CD14-positive monocyte (primary cell): ENCODE measurements around the gene JAM3. TPM values are rescaled to one million over a fixed set of nuclear protein-coding genes. Genes with fewer than 3 reads are reported as not detected.

Experiments
- DNase-seq, 3 donors: peaks; one replicate each; pipeline ENCODE4 v3.0.0-alpha.2; 2011 to 2022
- H2AFZ ChIP-seq: 2 replicates; pipeline ENCODE4 v1.6.0; 2012; ENCODE audit warnings: mild to moderate bottlenecking, low read depth, low read length, inconsistent platforms; ENCODE audit not compliant: insufficient read depth, poor library complexity, severe bottlenecking
- H3K27ac ChIP-seq, 2 donors: 1 replicate in 1 of 2; 2 replicates in 1 of 2; pipeline ENCODE4 v1.5.1; 2012 to 2013; ENCODE audit warnings: low read length in 2 of 2, control low read depth in 1 of 2, inconsistent platforms in 1 of 2, low read depth in 1 of 2, mild to moderate bottlenecking in 1 of 2
- H3K27me3 ChIP-seq, 2 donors: one replicate each; pipeline versions ENCODE4 v1.6.0 to v1.6.1; 2011 to 2013; ENCODE audit warnings: low read length in 2 of 2; ENCODE audit not compliant: control insufficient read depth in 2 of 2, insufficient read depth in 2 of 2
- H3K36me3 ChIP-seq, 2 donors: replicated peaks in 1 of 2; 1 replicate in 1 of 2; 2 replicates in 1 of 2; pipeline versions ENCODE4 v1.5.1 to v1.6.1; 2012 to 2013; ENCODE audit warnings: low read length in 2 of 2, control low read depth in 1 of 2, inconsistent platforms in 1 of 2, mild to moderate bottlenecking in 1 of 2; ENCODE audit not compliant: insufficient read depth in 2 of 2, control insufficient read depth in 1 of 2
- H3K4me1 ChIP-seq, 2 donors: 1 replicate in 1 of 2; 2 replicates in 1 of 2; pipeline versions ENCODE4 v1.5.1 to v1.6.1; 2012 to 2013; ENCODE audit warnings: low read length in 2 of 2, control low read depth in 1 of 2, inconsistent platforms in 1 of 2, mild to moderate bottlenecking in 1 of 2, moderate library complexity in 1 of 2; ENCODE audit not compliant: insufficient read depth in 2 of 2, control insufficient read depth in 1 of 2
- H3K4me2 ChIP-seq: replicated peaks from 2 replicates; pipeline ENCODE3; 2012; ENCODE audit warnings: low read length, moderate library complexity, mild to moderate bottlenecking; ENCODE audit not compliant: poor library complexity, severe bottlenecking; ENCODE audit errors: extremely low read depth
- H3K4me3 ChIP-seq, 3 experiments: fragments of 200-600 bp in 1 of 3; sonication (generic) in 1 of 3; replicated peaks in 1 of 3; 1 replicate in 2 of 3; 2 replicates in 1 of 3; pipeline ENCODE4 v1.5.1; 2011 to 2013; ENCODE audit warnings: low read length in 3 of 3, mild to moderate bottlenecking in 3 of 3, control low read depth in 2 of 3, low read depth in 2 of 3, inconsistent platforms in 1 of 3, moderate library complexity in 1 of 3
- H3K79me2 ChIP-seq: 2 replicates; pipeline ENCODE4 v1.6.0; 2012; ENCODE audit warnings: mild to moderate bottlenecking, control low read depth, inconsistent platforms, low read length, moderate library complexity; ENCODE audit not compliant: insufficient read depth
- H3K9ac ChIP-seq: 2 replicates; pipeline ENCODE4 v1.6.0; 2017; ENCODE audit warnings: low read length, mild to moderate bottlenecking; ENCODE audit not compliant: insufficient read depth, poor library complexity, severe bottlenecking
- H3K9me3 ChIP-seq, 2 donors: replicated peaks in 1 of 2; 1 replicate in 1 of 2; 2 replicates in 1 of 2; pipeline versions ENCODE4 v1.5.1 to v1.6.1; 2012 to 2013; ENCODE audit warnings: low read length in 2 of 2, control low read depth in 1 of 2; ENCODE audit not compliant: control insufficient read depth in 1 of 2, insufficient read depth in 1 of 2
- H4K20me1 ChIP-seq: 2 replicates; pipeline ENCODE4 v1.6.0; 2012; ENCODE audit warnings: mild to moderate bottlenecking, low read length, control low read depth, moderate library complexity; ENCODE audit not compliant: insufficient read depth
- H3K27ac Mint-ChIP-seq, 7 donors: one replicate each; pipeline ENCODE4 v1.8.0; 2020; ENCODE audit warnings: mild to moderate bottlenecking in 7 of 7, mixed read lengths in 7 of 7, moderate library complexity in 6 of 7, inconsistent platforms in 2 of 7
- H3K27me3 Mint-ChIP-seq, 3 donors: one replicate each; pipeline ENCODE4 v1.8.0; 2021 to 2022; ENCODE audit warnings: low read depth in 3 of 3, mild to moderate bottlenecking in 3 of 3, mixed read lengths in 3 of 3, moderate library complexity in 3 of 3, inconsistent platforms in 1 of 3
- H3K36me3 Mint-ChIP-seq, 2 donors: one replicate each; pipeline ENCODE4 v1.8.0; 2020; ENCODE audit warnings: mixed read lengths in 2 of 2, inconsistent platforms in 1 of 2, mild to moderate bottlenecking in 1 of 2
- H3K4me1 Mint-ChIP-seq: one replicate; pipeline ENCODE4 v1.8.0; 2020; ENCODE audit warnings: mild to moderate bottlenecking, mixed read lengths
- H3K4me3 Mint-ChIP-seq, 2 donors: one replicate each; pipeline ENCODE4 v1.8.0; 2020; ENCODE audit warnings: mild to moderate bottlenecking in 2 of 2, mixed read lengths in 2 of 2, moderate library complexity in 1 of 2
- H3K9me3 Mint-ChIP-seq, 7 donors: one replicate each; pipeline ENCODE4 v1.8.0; 2020 to 2022; ENCODE audit warnings: mixed read lengths in 7 of 7, mild to moderate bottlenecking in 6 of 7, moderate library complexity in 6 of 7, inconsistent platforms in 2 of 7
- CTCF ChIP-seq: fragments of 200-600 bp; IDR thresholded peaks from one replicate; pipeline ENCODE4 v1.8.0; 2022; ENCODE audit warnings: antibody characterized with exemption, mild to moderate bottlenecking
- WGBS: methylation state at CpG from one replicate; pipeline ENCODE4 v1.1.5; 2013; ENCODE audit warnings: missing lambda C conversion rate; ENCODE audit not compliant: insufficient coverage; 5-methylcytosine and 5-hydroxymethylcytosine counted together
- intact Hi-C, 2 donors: fragments of 100-400 bp; cut with micrococcal nuclease; formaldehyde crosslinking; loops; one replicate each; pipeline versions ENCODE4 v1.15.0 to v1.15.1; 2023
- polyA plus RNA-seq, 3 donors: library from polyadenylated mRNA; depleted of rRNA in 1 of 3; unstranded in 2 of 3; stranded (reverse) in 1 of 3; fragments of 300-500 nt in 2 of 3; fragments of >200 nt in 1 of 3; fragmentation: Illumina TruSeq in 2 of 3; gene quantifications; 1 replicate in 2 of 3; 2 replicates in 1 of 3; pipeline ENCODE4 v1.2.3, GENCODE V29; 2012 to 2021

The JAM3 gene
- polyA plus RNA-seq, 3 donors = 0.03 to 0.25 (median 0.12) TPM

GRCh38 chr11:134155456-134155855, 86.6 kb downstream of the JAM3 start:
- H4K20me1 ChIP-seq = no peaks in the 10 kb centered on the region
- peak overlapping the region in 1 of 7 donors; percentile 15 for H3K27ac Mint-ChIP-seq
- no peak for TF ChIP-seq CTCF
- DNase-seq = no peak
- H3K27ac ChIP-seq = no peak overlapping the region
- no peaks in the 10 kb centered on the region for H3K9me3 ChIP-seq
- WGBS = 87% methylated on average over 9 of the region's 16 CpGs
- no peaks in the 10 kb centered on the region for H3K27me3 Mint-ChIP-seq
- no peak overlapping the region for H3K4me2 ChIP-seq
- H3K36me3 Mint-ChIP-seq = peaks cover 86 to 89% of the 10 kb centered on the region in 2 donors
- H3K79me2 ChIP-seq = no peaks in the 10 kb centered on the region
- H3K9ac ChIP-seq = no peak overlapping the region
- no peak overlapping the region for H3K4me3 Mint-ChIP-seq
- peaks cover 0 to 7% of the 10 kb centered on the region in 2 donors for H3K4me1 ChIP-seq
- H3K27me3 ChIP-seq = no peaks in the 10 kb centered on the region
- peaks cover 0 to 3% (median 0%) of the 10 kb centered on the region in 7 donors for H3K9me3 Mint-ChIP-seq
- H3K4me3 ChIP-seq = no peak overlapping the region
- H2AFZ ChIP-seq = no peak overlapping the region
- peaks cover 48 to 98% of the 10 kb centered on the region in 2 donors for H3K36me3 ChIP-seq
- intact Hi-C loops = no loop called here
- peaks cover 14% of the 10 kb centered on the region for H3K4me1 Mint-ChIP-seq

GRCh38 chr11:134155946-134156865, 87.3 kb downstream of the JAM3 start:
- H3K4me1 ChIP-seq = peaks cover 0 to 3% of the 10 kb centered on the region in 2 donors
- H4K20me1 ChIP-seq = no peaks in the 10 kb centered on the region
- WGBS = 94% methylated on average over 21 of the region's 28 CpGs
- H3K4me3 ChIP-seq = no peak overlapping the region
- Mint-ChIP-seq H3K9me3 (peaks cover 0 to 3% (median 0%) of the 10 kb centered on the region in 7 donors), H3K4me1 (peaks cover 7% of the 10 kb centered on the region), H3K27me3 (no peaks in the 10 kb centered on the region), H3K4me3 (no peak overlapping the region), H3K27ac (peak overlapping the region in 1 of 7 donors; percentile 49), H3K36me3 (peaks cover 86 to 89% of the 10 kb centered on the region in 2 donors)
- no peaks in the 10 kb centered on the region for H3K27me3 ChIP-seq
- intact Hi-C loops = no loop called here
- TF ChIP-seq CTCF = no peak
- H2AFZ ChIP-seq = no peak overlapping the region
- no peaks in the 10 kb centered on the region for H3K79me2 ChIP-seq
- H3K9me3 ChIP-seq = no peaks in the 10 kb centered on the region
- no peak for DNase-seq
- H3K4me2 ChIP-seq = no peak overlapping the region
- H3K9ac ChIP-seq = no peak overlapping the region
- peaks cover 55 to 98% of the 10 kb centered on the region in 2 donors for H3K36me3 ChIP-seq
- no peak overlapping the region for H3K27ac ChIP-seq
